Uterus (tissue), 4 donors: Measurements from ENCODE around the gene SLC12A6. TPM values are rescaled to one million over a fixed set of nuclear protein-coding genes. Genes with fewer than 3 reads are reported as not detected.

Experiments
- DNase-seq, 2 donors: peaks; one replicate each; pipeline ENCODE4 v3.0.0-alpha.2; 2019 to 2020
- H3K27ac ChIP-seq, 2 donors: fragments of 200-600 bp; sonication (generic); 1 replicate in 1 of 2; 2 replicates in 1 of 2; pipeline ENCODE4 v1.5.1; 2016 to 2018
- H3K27me3 ChIP-seq, 2 donors: fragments of 200-600 bp; sonication (generic); one replicate each; pipeline ENCODE4 v1.5.1; 2018 to 2019; ENCODE audit warnings: control low read depth in 1 of 2
- H3K36me3 ChIP-seq, 2 donors: fragments of 200-600 bp; sonication (generic); one replicate each; pipeline ENCODE4 v1.5.1; 2019; ENCODE audit warnings: control low read depth in 1 of 2
- H3K4me1 ChIP-seq, 2 donors: fragments of 200-600 bp; sonication (generic); one replicate each; pipeline ENCODE4 v1.5.1; 2018 to 2019; ENCODE audit warnings: control low read depth in 1 of 2
- H3K4me3 ChIP-seq, 2 donors: fragments of 200-600 bp; sonication (generic); 1 replicate in 1 of 2; 2 replicates in 1 of 2; pipeline ENCODE4 v1.5.1; 2018 to 2019; ENCODE audit warnings: mild to moderate bottlenecking in 1 of 2
- H3K9me3 ChIP-seq, 2 donors: fragments of 200-600 bp; sonication (generic); one replicate each; pipeline ENCODE4 v1.5.1; 2019; ENCODE audit warnings: control low read depth in 1 of 2
- CTCF ChIP-seq, 4 experiments: fragments of 200-600 bp in 2 of 4; fragments of 450-650 bp in 2 of 4; sonication (generic) in 2 of 4; IDR thresholded peaks; one replicate each; pipeline ENCODE4 v1.5.1; 2016 to 2019; ENCODE audit warnings: antibody characterized with exemption in 4 of 4, mild to moderate bottlenecking in 2 of 4, moderate library complexity in 1 of 4
- POLR2A ChIP-seq, 2 donors: fragments of 450-650 bp; IDR thresholded peaks; one replicate each; pipeline ENCODE4 v1.6.1; 2016; ENCODE audit warnings: antibody characterized with exemption in 2 of 2, mild to moderate bottlenecking in 1 of 2, moderate library complexity in 1 of 2
- intact Hi-C: fragments of 100-400 bp; cut with DNase I; formaldehyde crosslinking; loops from one replicate; pipeline ENCODE4 v1.15.1; 2023; ENCODE audit warnings: low total_unique reads
- microRNA counts, 2 donors: library from miRNA; unstranded; fragments of <30 nt; microRNA quantifications; one replicate each; lab custom pipeline; 2016 to 2017
- microRNA-seq: library from miRNA; unstranded; fragments of <30 nt; microRNA quantifications from one replicate; pipeline ENCODE4, GENCODE V29; 2016; ENCODE audit warnings: borderline microRNAs expressed, borderline replicate concordance
- small RNA-seq: library from RNA; depleted of rRNA; stranded (forward); fragments of <200 nt; gene quantifications from one replicate; pipeline ENCODE3, GENCODE V24; 2016
- total RNA-seq, 4 donors: library from RNA; depleted of rRNA in 3 of 4; stranded (reverse); fragments of >200 nt in 3 of 4; gene quantifications; one replicate each; pipeline versions ENCODE4 v1.1.0 to v1.2.4, GENCODE V29; 2014 to 2023
- donor health status: DM: yes; HTN: yes; CAD: no.

SLC12A6 gene
- total RNA-seq, 4 donors from 2014 or later = 16.8 to 26.9 (median 22.2) TPM

GRCh38 chr15:34188711-34189110 lies 148.9 kb downstream of the SLC12A6 start:
- no peak overlapping the region for H3K4me3 ChIP-seq
- H3K27ac ChIP-seq = no peak overlapping the region
- no peak for DNase-seq
- H3K4me1 ChIP-seq = no peaks in the 10 kb centered on the region
- no peaks in the 10 kb centered on the region for H3K27me3 ChIP-seq
- no peaks in the 10 kb centered on the region for H3K36me3 ChIP-seq
- H3K9me3 ChIP-seq = no peaks in the 10 kb centered on the region
- no peak for TF ChIP-seq POLR2A (IDR thresholded peaks at IDR 0.05)
- no peak for TF ChIP-seq CTCF (IDR thresholded peaks at IDR 0.05)
- intact Hi-C loops = no loop called here

GRCh38 chr15:34185666-34186065 lies 151.9 kb downstream of the SLC12A6 start:
- Histone ChIP-seq H3K27me3 (no peaks in the 10 kb centered on the region), H3K36me3 (no peaks in the 10 kb centered on the region), H3K27ac (no peak overlapping the region), H3K4me1 (no peaks in the 10 kb centered on the region), H3K9me3 (no peaks in the 10 kb centered on the region), H3K4me3 (no peak overlapping the region)
- TF ChIP-seq CTCF (IDR thresholded peaks at IDR 0.05) (no peak), POLR2A (IDR thresholded peaks at IDR 0.05) (no peak)
- intact Hi-C loops = no loop called here
- DNase-seq = no peak

- TF ChIP-seq CTCF (IDR thresholded peaks at IDR 0.05) (no peak), POLR2A (IDR thresholded peaks at IDR 0.05) (no peak)
- Histone ChIP-seq H3K9me3 (no peaks in the 10 kb centered on the region), H3K36me3 (no peaks in the 10 kb centered on the region), H3K27ac (no peak overlapping the region), H3K27me3 (no peaks in the 10 kb centered on the region), H3K4me1 (no peaks in the 10 kb centered on the region), H3K4me3 (no peak overlapping the region)
- intact Hi-C loops = no loop called here
- DNase-seq = no peak
These were observed 154.6 kb downstream of the SLC12A6 start for GRCh38 chr15:34182942-34183341.

MicroRNAs encoded within 50 kb of the gene (microRNA counts, 767-probe panel; counts per million panel counts)
- 4,504 to 5,346 counts per million in 2 donors for microRNA hsa-miR-1233 (lab: Ali Mortazavi, UCI)

Small RNAs within 50 kb of the gene (microRNA-seq; reads per million reads assigned to microRNA genes)
- not detected for gene MIR1233-1

Small RNAs within 50 kb of the gene (small RNA-seq; reads per million reads assigned to genes)
- gene MIR1233-1 (not detected), gene RF00019 (not detected)

Other genes with a start within 250 kb of the SLC12A6 start
- gene EMC7, start 235.9 kb downstream of the SLC12A6 start, total RNA-seq = 10 to 100 TPM; 12.4 to 45.8 (median 27.2) TPM
- gene PGBD4, start 235.7 kb downstream of the SLC12A6 start, total RNA-seq = 1 to 10 TPM; 1.4 to 4.1 (median 1.6) TPM
- gene KATNBL1, start 127.7 kb downstream of the SLC12A6 start, total RNA-seq = 100 to 1,000 TPM in 2 of 4 donors, 10 to 100 TPM in 2; 75.5 to 116 (median 97.8) TPM
- gene EMC4, start 112.8 kb downstream of the SLC12A6 start, total RNA-seq = 100 to 1,000 TPM in 1 of 4 donors, 10 to 100 TPM in 3; 69.2 to 137 (median 94.1) TPM
- 10 to 100 TPM; 56.9 to 78.8 (median 72.3) TPM for gene NOP10, start 5.4 kb upstream of the SLC12A6 start, total RNA-seq
- not detected for gene NUTM1, start 5.5 kb upstream of the SLC12A6 start, total RNA-seq
- 10 to 100 TPM in 2 of 4 donors, 1 to 10 TPM in 2; 2.4 to 73.1 (median 7.3) TPM for gene LPCAT4, start 29.4 kb upstream of the SLC12A6 start, total RNA-seq
- 100 to 1,000 TPM in 2 of 4 donors, 10 to 100 TPM in 2; 17.9 to 109 (median 64.2) TPM for gene GOLGA8A, start 100.0 kb upstream of the SLC12A6 start, total RNA-seq
- gene GOLGA8B, start 245.9 kb upstream of the SLC12A6 start, total RNA-seq = 100 to 1,000 TPM in 1 of 4 donors, 10 to 100 TPM in 3; 20.3 to 242 (median 71.6) TPM